NCI-H187 (cell line): ENCODE data around the gene EPB42.
"Not testable (repeated sequence)": the region's sequence is repeated elsewhere in the genome, so short reads cannot be mapped to it uniquely, and the experiment has no call there.

Experiments used
- DNase-seq, 2 experiments: peaks; one replicate each; lab custom pipeline; 2025; lab: John Stamatoyannopoulos, UW

Gene EPB42

GRCh38 chr15:43212299-43212698 lies 8.5 kb downstream of the EPB42 start:
- DNase-seq, result no peak

GRCh38 chr15:43211224-43211735 lies 9.5 kb downstream of the EPB42 start:
- DNase-seq, result no peak

- no peak for DNase-seq
Measured at GRCh38 chr15:43210807-43211206, 10.0 kb downstream of the EPB42 start.

GRCh38 chr15:43210172-43210745 lies 10.6 kb downstream of the EPB42 start:
- no peak for DNase-seq

- no peak for DNase-seq
Measured at GRCh38 chr15:43209059-43209824, 11.6 kb downstream of the EPB42 start.

GRCh38 chr15:43208052-43209002 lies 12.5 kb downstream of the EPB42 start:
- no peak for DNase-seq

GRCh38 chr15:43207024-43207423 lies 13.8 kb downstream of the EPB42 start:
- no peak for DNase-seq

- no peak for DNase-seq
Measured at GRCh38 chr15:43206054-43206453, 14.8 kb downstream of the EPB42 start.

- DNase-seq, result no peak
Measured at GRCh38 chr15:43204016-43204901, 16.6 kb downstream of the EPB42 start.

GRCh38 chr15:43199945-43200488 lies 20.8 kb downstream of the EPB42 start:
- DNase-seq, result no peak

- DNase-seq, result no peak
Measured at GRCh38 chr15:43198992-43199391, 21.8 kb downstream of the EPB42 start.

- DNase-seq, result not testable (repeated sequence)
Measured at GRCh38 chr15:43198556-43198955, 22.3 kb downstream of the EPB42 start.

GRCh38 chr15:43197773-43198172 lies 23.0 kb downstream of the EPB42 start:
- not testable (repeated sequence) for DNase-seq

GRCh38 chr15:43196760-43197548 lies 23.9 kb downstream of the EPB42 start:
- no peak for DNase-seq

- DNase-seq, result no peak
Measured at GRCh38 chr15:43194795-43195194, 26.0 kb downstream of the EPB42 start.

GRCh38 chr15:43193710-43194109 lies 27.1 kb downstream of the EPB42 start:
- DNase-seq, result no peak

- no peak for DNase-seq
Measured at GRCh38 chr15:43190178-43190577, 30.6 kb downstream of the EPB42 start.

- no peak for DNase-seq
Measured at GRCh38 chr15:43189296-43189695, 31.5 kb downstream of the EPB42 start.

- DNase-seq, result no peak
Measured at GRCh38 chr15:43187544-43188155, 33.2 kb downstream of the EPB42 start.

- no peak for DNase-seq
Measured at GRCh38 chr15:43186003-43186353, 34.8 kb downstream of the EPB42 start.
